8988T (cell line): ENCODE data around the gene CRLF2.
"Not testable (repeated sequence)": the region's sequence is repeated elsewhere in the genome, so short reads cannot be mapped to it uniquely, and the experiment has no call there.

Experiments used
- DNase-seq: peaks from one replicate; pipeline ENCODE4 v3.0.0; 2011

CRLF2 gene

GRCh38 chrX:1210844-1211243, 1.6 kb downstream of the CRLF2 start:
- no peak for DNase-seq

GRCh38 chrX:1207496-1208025, 4.9 kb downstream of the CRLF2 start:
- DNase-seq: no peak

GRCh38 chrX:1205681-1206611, 6.5 kb downstream of the CRLF2 start:
- DNase-seq: no peak

- no peak for DNase-seq
These were observed 10.2 kb downstream of the CRLF2 start for GRCh38 chrX:1202251-1202650.

GRCh38 chrX:1196436-1196835, 16.0 kb downstream of the CRLF2 start:
- DNase-seq: no peak

- not testable (repeated sequence) for DNase-seq
These were observed 20.3 kb downstream of the CRLF2 start for GRCh38 chrX:1192196-1192595.

- DNase-seq: no peak
These were observed 21.8 kb downstream of the CRLF2 start for GRCh38 chrX:1190596-1191145.

- DNase-seq: no peak
These were observed 26.9 kb downstream of the CRLF2 start for GRCh38 chrX:1185561-1185960.

DNA sequence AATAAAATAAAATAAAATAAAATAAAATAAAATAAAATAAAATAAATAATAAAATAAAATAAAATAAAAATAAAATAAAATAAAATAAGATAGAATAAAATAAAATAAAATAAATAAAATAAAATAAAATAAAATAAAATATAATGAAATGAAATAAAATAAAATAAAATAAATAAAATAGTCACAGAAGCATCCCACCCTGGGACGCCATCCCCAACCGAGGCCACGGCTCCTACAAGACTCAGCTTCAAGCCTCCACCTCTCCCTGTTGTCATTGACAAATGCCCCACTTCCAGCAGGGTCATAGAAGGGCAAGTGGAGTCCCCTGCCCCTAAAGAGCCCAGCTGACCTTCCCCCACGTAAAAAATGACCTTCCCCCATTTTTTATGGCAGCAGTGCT, 30.2 kb downstream of the CRLF2 start:
- no peak for DNase-seq

DNA sequence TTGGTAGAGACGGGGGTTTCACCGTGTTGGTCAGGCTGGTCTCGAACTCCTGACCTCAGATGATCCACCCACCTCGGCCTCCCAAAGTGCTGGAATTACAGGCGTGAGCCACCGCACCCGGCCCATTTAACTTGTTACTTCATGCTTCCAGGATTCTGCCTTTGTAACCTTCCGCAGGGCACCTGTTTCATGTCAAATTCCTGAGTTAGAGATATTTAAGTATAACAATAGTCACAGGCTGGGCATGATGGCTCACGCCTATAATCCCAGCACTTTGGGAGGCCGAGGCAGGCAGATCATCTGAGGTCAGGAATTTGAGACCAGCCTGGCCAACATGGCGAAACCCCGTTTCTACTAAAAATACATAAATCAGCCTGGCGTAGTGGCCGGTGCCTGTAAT, 30.8 kb downstream of the CRLF2 start:
- DNase-seq: not testable (repeated sequence)

DNA sequence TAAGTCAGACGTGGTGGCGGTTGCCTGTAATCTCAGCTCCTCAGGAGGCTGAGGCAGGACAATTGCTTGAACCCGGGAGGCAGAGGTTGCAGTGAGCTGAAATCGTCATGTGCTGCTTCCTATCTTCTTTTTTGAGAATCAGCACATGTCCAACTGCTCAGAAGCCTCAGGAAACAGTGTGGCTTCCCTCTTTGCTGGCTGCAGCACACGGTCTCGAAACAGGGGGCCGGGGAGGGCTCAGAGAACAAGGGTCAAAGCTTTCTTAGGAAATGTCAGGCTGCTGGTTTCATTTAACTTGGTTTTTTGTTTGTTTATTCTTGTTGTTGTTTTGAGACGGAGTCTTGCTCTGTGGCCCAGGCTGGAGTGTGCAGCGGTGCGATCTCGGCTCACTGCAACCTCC, 31.3 kb downstream of the CRLF2 start:
- DNase-seq: no peak

DNA sequence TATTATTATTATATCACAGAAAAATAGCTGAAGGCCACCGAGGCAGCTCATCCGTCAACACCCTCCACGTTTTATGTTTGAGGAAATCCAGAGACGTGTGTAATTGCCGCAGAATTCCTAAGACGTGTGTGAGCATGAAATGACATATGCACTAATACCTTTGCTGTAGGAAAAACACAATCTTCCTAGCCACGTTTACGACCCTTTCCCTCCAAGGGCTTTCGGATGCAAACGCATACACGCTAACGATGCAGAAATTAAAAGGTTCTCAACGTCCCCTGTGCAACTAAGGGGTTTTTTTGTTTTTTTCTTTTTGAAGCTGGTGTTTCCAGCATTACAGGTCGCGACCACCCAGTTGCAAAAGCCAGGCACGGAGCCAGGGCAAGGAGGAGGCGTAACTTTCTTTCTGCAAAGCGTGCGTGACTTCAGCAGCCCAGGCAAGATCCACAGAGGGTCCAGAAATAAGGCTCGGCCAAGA, 33.8 kb downstream of the CRLF2 start:
- peak; percentile 24 for DNase-seq

DNA sequence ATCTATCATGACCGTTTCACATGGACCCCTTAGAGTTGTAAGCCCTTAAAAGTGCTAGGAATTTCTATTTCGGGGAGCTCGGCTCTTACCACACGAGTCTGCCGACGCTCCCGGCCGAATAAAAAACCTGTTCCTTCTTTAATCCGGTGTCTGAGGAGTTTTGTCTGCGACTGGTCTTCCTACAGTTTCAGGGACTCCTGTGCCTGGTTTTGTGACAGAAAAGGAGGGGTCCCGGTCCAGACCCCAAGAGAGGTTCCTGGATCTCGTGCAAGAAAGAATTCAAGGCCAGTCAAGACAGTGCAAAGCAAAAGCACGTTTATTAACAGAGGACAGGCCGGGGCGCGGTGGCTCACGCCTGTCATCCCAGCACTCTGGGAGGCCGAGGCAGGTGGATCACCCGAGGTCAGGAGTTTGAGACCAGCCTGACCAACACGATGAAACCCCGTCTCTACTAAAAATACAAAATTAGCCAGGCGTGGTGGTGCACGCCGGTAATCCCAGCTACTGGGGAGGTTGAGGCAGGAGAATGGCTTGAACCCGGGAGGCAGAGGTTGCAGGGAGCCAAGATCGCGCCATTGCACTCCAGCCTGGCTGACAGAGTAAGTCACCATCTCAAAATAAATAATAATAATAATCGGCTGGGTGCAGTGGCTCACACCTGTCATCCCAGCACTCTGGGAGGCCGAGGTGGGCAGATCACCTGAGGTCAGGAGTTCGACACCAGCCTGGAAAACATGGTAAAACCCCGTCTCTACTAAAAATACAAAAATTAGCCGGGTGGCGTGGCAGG, 35.7 kb downstream of the CRLF2 start:
- not testable (repeated sequence) for DNase-seq

DNA sequence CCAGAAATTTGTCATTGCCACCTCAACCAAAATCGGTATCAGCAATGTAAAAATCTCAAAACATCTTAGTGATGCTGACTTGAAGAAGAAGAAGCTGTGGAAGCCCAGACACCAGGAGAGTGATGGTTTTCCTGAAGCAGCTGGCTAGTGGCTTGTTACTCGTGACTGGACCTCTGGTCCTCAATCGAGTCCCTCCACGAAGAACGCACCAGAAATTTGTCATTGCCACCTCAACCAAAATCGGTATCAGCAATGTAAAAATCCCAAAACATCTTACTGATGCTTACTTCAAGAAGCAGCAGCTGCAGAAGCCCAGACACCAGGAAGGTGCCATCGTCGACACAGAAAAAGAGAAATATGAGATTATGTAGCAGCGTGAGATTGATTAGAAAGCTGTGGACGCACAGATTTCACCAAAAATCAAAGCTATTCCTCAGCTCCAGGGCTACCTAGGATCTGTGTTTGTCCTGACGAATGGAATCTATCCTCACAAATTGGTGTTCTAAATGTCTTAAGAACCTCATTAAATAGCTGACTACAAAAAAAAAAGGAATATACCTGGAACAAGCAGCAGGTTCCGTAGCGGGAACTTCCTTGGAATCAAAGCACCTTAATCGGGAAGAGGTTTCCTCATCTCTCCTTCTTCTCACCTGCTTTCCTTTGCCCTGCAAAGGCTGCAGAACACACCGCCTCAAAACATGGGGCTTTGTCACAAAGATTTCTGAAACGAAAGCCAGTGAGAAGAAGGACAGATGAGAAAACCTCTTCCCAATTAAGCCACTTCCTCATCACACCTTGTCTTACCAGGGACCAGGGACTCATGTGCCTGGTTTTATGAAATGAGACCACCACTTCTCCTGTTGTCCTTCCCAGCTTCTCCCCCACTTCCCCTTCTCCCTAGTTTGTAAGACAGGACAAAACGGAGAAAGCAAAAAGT, 37.6 kb downstream of the CRLF2 start:
- DNase-seq: not testable (repeated sequence)

DNA sequence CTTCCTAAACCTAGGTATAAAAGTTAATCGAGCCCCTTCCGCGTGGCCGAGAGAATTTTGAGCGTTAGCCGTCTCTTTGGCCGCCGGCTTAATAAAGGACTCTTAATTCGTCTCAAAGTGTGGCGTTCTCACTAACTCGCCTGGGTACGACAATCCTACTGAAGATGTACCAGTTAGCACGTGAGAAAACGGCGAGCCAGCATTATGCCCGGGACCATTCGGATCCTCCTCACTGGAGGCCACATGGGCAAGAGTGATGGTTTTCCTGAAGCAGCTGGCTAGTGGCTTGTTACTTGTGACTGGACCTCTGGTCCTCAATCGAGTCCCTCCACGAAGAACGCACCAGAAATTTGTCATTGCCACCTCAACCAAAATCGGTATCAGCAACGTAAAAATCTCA, 39.0 kb downstream of the CRLF2 start:
- not testable (repeated sequence) for DNase-seq

DNA sequence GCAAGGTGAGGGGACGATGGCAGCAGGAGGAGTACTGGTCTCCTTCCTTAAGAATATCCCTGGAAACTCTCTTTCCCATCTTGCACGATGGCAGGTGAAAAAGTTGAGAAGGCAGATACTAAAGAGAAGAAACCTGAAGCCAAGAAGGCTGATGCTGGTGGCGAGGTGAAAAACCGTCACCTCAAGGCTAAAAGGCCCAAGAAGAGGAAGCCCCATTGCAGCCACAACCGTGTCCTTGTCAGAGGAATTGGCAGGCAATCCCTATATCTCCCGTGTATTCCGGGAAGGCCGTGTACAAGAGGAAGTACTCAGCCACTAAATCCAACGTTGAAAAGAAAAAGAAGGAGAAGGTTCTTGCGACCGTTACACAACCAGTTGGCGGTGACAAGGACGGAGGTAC, 40.0 kb downstream of the CRLF2 start:
- no peak for DNase-seq

DNA sequence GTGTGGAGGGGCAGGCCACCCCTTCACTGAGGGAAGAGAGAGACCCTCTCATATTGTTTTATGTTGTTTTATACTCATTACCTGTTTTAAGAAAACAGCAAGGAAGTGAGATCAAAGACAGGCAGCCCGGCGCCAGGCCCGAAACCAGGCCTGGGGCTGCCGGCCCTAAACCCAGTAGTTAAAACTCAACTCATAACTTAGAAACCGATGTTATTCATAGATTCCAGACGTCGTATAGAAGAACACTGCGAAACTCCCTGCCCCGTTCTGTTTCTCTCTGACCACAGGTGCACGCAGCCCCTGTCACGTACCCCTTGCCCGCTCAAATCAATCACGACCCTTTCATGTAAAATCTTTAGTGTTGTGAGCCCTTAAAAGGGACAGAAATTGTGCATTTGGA, 40.5 kb downstream of the CRLF2 start:
- DNase-seq: not testable (repeated sequence)

- DNase-seq: no peak
These were observed 42.2 kb downstream of the CRLF2 start for GRCh38 chrX:1170243-1170642.

DNA sequence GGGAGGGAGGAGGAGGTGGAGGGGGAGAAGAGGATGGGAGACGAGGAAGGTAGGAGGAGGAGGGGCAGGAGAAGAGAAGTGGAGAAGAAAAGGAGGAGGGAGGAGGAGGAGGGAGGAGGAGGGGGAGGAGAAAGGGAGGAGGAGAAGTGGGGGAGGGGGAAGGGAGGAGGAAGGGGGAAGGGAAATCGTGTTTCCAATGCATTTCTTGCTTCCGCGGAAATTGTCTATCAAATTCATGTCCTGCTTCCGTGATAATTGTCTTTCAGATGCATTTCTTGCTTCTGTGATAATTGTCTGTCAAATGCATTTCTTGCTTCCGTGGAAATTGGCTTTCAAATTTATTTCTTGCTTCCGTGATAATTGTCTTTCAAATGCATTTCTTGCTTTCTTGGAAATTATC, 43.3 kb downstream of the CRLF2 start:
- DNase-seq: no peak

DNA sequence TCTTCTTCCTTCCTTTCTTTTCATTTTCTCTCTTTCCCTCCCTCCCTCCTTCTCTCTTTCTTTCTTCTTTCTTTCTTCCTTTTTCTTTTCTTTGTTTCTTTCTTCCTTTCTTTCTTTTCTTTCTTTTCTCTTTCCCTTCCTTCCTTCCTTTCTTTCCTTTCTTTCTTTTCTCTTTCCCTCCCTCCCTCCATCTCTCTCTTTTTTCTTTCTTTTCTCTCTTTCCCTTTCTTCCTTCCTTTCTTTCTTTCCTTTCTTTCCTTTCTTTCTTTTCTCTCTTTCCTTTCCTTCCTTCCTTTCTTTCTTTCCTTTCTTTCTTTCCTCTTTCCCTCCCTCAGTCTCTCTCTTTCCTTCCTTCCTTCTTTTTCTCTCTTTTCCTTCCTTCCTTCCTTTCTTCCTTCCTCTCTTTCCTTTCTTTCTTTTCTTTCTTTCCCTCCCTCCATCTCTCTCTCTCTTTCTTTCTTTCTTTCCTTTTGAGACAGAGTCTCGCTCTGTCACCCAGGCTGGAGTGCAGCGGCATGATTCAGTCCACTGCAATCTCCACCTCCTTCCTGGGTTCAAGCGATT, 44.4 kb downstream of the CRLF2 start:
- no peak for DNase-seq

DNA sequence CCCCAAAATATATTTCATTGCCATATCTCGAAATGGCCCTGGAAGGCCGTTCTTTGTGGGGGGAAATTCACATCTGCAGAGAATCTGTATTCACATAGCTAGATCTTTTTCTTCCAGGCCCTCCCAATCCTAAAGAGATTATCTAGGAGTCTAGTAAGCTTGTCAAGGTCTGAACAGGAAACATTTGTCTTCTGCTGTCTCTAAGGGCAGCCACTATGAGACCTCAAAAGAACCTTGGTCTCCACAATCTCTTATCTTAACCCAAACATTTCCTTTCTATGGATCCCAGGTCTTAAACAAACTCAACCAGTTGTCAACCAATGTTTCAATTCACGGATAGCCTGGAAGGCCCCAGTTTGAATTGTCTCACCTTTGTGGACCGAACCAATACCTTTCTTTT, 45.0 kb downstream of the CRLF2 start:
- DNase-seq: no peak
